ENCODE measurements around the gene HPCAL4. TPM values are rescaled to one million over a fixed set of nuclear protein-coding genes. Genes with fewer than 3 reads are reported as not detected.

HPCAL4 gene
- total and polyA plus RNA-seq, 9 of the 15 experiments (the other 6 are each of a cell fraction or from before 2014, with no cell fraction given): 0.01 to 0.04 (median 0.04) TPM; not detected in 4

DNA sequence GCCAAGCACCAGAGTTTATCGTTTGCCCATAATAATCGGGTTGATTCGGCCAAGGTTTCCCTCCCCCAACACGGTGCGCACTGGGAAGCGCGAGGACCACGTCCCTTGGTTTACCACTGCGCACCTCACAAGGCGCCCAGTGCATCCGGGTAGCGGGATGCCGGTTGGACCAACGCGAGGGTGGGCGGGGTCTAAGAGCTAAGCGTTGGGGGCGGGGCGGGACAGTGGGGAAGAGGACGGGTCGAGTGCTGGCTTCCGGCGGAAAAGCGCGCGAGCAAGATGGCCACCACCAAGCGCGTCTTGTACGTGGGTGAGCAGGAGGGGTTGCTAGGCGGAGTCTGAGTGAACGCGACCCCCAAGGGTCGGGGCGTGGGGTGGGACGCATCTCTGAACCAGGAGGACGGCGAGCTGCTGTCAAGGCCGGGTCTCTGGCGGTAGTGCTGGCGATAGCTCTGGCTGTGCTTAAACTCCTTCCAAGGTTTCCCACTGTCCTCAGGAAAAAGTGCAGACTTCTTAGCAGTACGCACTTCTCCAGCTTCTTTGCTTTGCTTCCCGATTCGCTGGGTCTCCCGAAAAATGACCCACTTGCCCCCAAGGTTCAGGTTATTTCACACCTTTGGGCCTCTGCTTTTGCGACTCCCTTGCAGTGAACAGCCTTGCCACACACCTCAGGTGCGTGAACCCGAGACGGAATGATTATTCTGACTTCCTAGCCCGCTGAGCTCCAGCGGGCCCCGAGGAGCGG lies 47.6 kb upstream of the HPCAL4 start, which contains the start of gene PPIE:
PPIE (plus strand) TSS at position 261 of the 745 bp plus-strand sequence; CDS start at position 280, 19 bp downstream.
- Histone ChIP-seq H3K9me3 (replicated peaks; ENCODE audit: control insufficient read depth, insufficient read depth, low read depth, low read length) (no peaks in the 10 kb centered on the region), H3K27me3 (ENCODE audit: control insufficient read depth in 2 of 2, insufficient read depth in 2 of 2, low read length in 2 of 2) (peaks cover 7 to 14% of the 10 kb centered on the region in 2 experiments), H3K27ac (ENCODE audit: extremely low read depth, low read depth, low read length) (peak within 1 kb of the TSS; percentile 86), H2AFZ (ENCODE audit: low read depth, low read length) (peak within 1 kb of the TSS; percentile 99), H3K79me2 (ENCODE audit: control insufficient read depth, insufficient read depth, low read length) (peaks cover 23% of the 10 kb centered on the region), H3K9me1 (ENCODE audit: control insufficient read depth, insufficient read depth, low read length) (no peaks in the 10 kb centered on the region), H3K36me3 (ENCODE audit: control insufficient read depth, insufficient read depth, low read length) (peaks cover 42% of the 10 kb centered on the region), H3K4me1 (replicated peaks in 1 of 2; ENCODE audit: control insufficient read depth in 2 of 2, insufficient read depth in 2 of 2, low read length in 2 of 2) (peaks cover 14 to 15% of the 10 kb centered on the region in 2 experiments; a peak in 4 of 5 replicates), H4K20me1 (replicated peaks; ENCODE audit: control insufficient read depth, insufficient read depth, low read length) (no peaks in the 10 kb centered on the region), H3K9ac (ENCODE audit: insufficient read depth in 1 of 2, low read depth in 2 of 2, low read length in 2 of 2) (peak within 1 kb of the TSS; percentile 94 to 97), H3K4me3 (peak within 1 kb of the TSS; percentile 88), H3K4me2 (ENCODE audit: insufficient read depth, low read length) (peak within 1 kb of the TSS; percentile 99)
- CTCF ChIA-PET (ENCODE audit: low intra/inter-chr PET ratio): no interaction called here
- FAIRE-seq: peak; percentile 85
- intact Hi-C loops (cut with micrococcal nuclease): no loop called here
- WGBS (ENCODE audit: insufficient coverage, low coverage, missing lambda C conversion rate): under 1% methylated on average over 47 of the region's 52 CpGs
- DNase-seq (ENCODE audit: extremely low read depth in 1 of 4, low spot score in 3 of 4): peak; percentile 96 to 99 (median 98)
- in situ Hi-C loops (cut with MboI): no loop called here
- POLR2A ChIA-PET: interaction anchor here (0.6 to 1.5 kb wide), 21 partner anchors 10 to 793 kb away, joined by 3 to 6 read pairs (median 3); partner anchors contain the start of genes HPCAL4 and ZNF684
- peak; percentile 100 for ATAC-seq
- BruUV-seq (replicated peaks): no TSS peak
- TF ChIP-seq, protein P1, sequence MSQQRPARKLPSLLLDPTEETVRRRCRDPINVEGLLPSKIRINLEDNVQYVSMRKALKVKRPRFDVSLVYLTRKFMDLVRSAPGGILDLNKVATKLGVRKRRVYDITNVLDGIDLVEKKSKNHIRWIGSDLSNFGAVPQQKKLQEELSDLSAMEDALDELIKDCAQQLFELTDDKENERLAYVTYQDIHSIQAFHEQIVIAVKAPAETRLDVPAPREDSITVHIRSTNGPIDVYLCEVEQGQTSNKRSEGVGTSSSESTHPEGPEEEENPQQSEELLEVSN (IDR thresholded peaks at IDR 0.05; ENCODE audit: borderline replicate concordance in 1 of 2, extremely low read depth in 1 of 2, insufficient read depth in 1 of 2, insufficient read length in 1 of 2, low read depth in 1 of 2, low read length in 1 of 2, poor library complexity in 1 of 2, severe bottlenecking in 1 of 2): peak; percentile 71 to 86
- peak; percentile 11 for TF ChIP-seq SMAD1 (IDR thresholded peaks at IDR 0.05; ENCODE audit: low read depth, low read length, partially characterized antibody)
- no peak for TF ChIP-seq MTF1 (CRISPR knock-in tag; IDR thresholded peaks at IDR 0.05; ENCODE audit: borderline replicate concordance)
- TF ChIP-seq, protein P2, sequence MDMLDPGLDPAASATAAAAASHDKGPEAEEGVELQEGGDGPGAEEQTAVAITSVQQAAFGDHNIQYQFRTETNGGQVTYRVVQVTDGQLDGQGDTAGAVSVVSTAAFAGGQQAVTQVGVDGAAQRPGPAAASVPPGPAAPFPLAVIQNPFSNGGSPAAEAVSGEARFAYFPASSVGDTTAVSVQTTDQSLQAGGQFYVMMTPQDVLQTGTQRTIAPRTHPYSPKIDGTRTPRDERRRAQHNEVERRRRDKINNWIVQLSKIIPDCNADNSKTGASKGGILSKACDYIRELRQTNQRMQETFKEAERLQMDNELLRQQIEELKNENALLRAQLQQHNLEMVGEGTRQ (CRISPR knock-in tag; IDR thresholded peaks at IDR 0.05): no peak
- peak; percentile 69; the same call in 1 of the 2 replicates for TF ChIP-seq MYC (IDR thresholded peaks at IDR 0.05; ENCODE audit: low read depth, low read length)
- no peak for TF ChIP-seq MYC (CRISPR knock-in tag; IDR thresholded peaks at IDR 0.05; ENCODE audit: borderline replicate concordance, low read depth)
- TF ChIP-seq ZNF77 (CRISPR knock-in tag; IDR thresholded peaks at IDR 0.05): no peak
- TF ChIP-seq, protein P3, sequence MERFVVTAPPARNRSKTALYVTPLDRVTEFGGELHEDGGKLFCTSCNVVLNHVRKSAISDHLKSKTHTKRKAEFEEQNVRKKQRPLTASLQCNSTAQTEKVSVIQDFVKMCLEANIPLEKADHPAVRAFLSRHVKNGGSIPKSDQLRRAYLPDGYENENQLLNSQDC (CRISPR knock-in tag; IDR thresholded peaks at IDR 0.05): no peak
- peak; percentile 69 for TF ChIP-seq ZFX (CRISPR knock-in tag; IDR thresholded peaks at IDR 0.05)
- TF ChIP-seq, protein P4, sequence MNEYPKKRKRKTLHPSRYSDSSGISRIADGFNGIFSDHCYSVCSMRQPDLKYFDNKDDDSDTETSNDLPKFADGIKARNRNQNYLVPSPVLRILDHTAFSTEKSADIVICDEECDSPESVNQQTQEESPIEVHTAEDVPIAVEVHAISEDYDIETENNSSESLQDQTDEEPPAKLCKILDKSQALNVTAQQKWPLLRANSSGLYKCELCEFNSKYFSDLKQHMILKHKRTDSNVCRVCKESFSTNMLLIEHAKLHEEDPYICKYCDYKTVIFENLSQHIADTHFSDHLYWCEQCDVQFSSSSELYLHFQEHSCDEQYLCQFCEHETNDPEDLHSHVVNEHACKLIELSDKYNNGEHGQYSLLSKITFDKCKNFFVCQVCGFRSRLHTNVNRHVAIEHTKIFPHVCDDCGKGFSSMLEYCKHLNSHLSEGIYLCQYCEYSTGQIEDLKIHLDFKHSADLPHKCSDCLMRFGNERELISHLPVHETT (CRISPR knock-in tag; conservative IDR thresholded peaks at IDR 0.05 in 1 of 2, IDR thresholded peaks at IDR 0.05 in 1 of 2): 0 out of 4 replicates have a peak, but pooled peaks of 1 of the 2 experiments have one; percentile 28
- TF ChIP-seq NCOA1 (IDR thresholded peaks at IDR 0.05; ENCODE audit: low read depth): 0 out of 2 replicates have a peak, but pooled peaks have one; percentile 33
